MM.1S (cell line): ENCODE measurements around the gene TBL1XR1.

Experiments used
- CTCF ChIP-seq: fragments of 300-600 bp; sonication (generic); IDR thresholded peaks from 2 replicates; pipeline ENCODE4 v1.5.1; 2016; ENCODE audit warnings: antibody characterized with exemption, low read length, mixed read lengths
- EZH2phosphoT487 ChIP-seq: fragments of 300-600 bp; sonication (generic); IDR thresholded peaks from 2 replicates; pipeline ENCODE4 v1.6.1; 2018; ENCODE audit warnings: antibody characterized with exemption, low read length

DNA sequence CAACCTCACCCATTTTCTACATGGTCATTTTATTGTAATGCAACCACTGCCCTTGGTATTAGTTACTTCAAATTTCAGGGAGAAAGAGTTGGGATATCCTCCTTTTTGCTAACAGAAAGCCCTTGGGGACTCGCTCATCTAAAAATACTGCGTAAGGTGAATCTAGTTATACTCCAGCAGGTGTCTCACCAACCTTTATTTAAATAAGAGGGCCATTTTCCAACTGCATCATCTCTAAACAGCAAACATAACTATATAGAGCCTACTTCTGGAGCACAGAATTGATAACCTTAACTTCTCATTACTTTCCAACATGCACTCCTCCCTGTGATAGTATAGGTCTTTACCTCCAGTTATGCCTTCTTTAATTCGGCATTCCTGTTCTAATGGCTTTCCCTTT, 77.5 kb downstream of the TBL1XR1 start:
- TF ChIP-seq EZH2phosphoT487 = no peak
- no peak for TF ChIP-seq CTCF
